HepG2 (cell line): Measurements from ENCODE around the gene CEP68. TPM values are rescaled to one million over a fixed set of nuclear protein-coding genes. Genes with fewer than 3 reads are reported as not detected.
A peak's percentile ranks its signal among the peaks of the same experiment; 100 is the strongest.

Experiments
- GFI1 ChIP-seq: sonication (generic); formaldehyde crosslinking; IDR thresholded peaks from 2 replicates; pipeline ENCODE4 v1.5.0; 2020; ENCODE audit warnings: missing genetic modification reagents, mild to moderate bottlenecking, borderline replicate concordance
- KDM2A ChIP-seq: sonication (generic); formaldehyde crosslinking; IDR thresholded peaks from 2 replicates; pipeline ENCODE4 v1.4.0; 2020; ENCODE audit warnings: low read depth, missing genetic modification reagents, borderline replicate concordance
- KDM6A ChIP-seq: IDR thresholded peaks from 2 replicates; pipeline ENCODE4 v1.6.1; 2016; ENCODE audit warnings: low read depth
- KLF6 ChIP-seq: IDR thresholded peaks from 2 replicates; pipeline ENCODE4 v1.8.0; 2016; ENCODE audit warnings: missing biosample characterization, missing genetic modification reagents
- KMT2A ChIP-seq: sonication (generic); formaldehyde crosslinking; IDR thresholded peaks from 2 replicates; pipeline ENCODE4 v1.4.0; 2020; ENCODE audit warnings: missing genetic modification reagents
- MED13 ChIP-seq: sonication (generic); formaldehyde crosslinking; IDR thresholded peaks from 2 replicates; pipeline ENCODE4 v1.5.0; 2020; ENCODE audit warnings: missing genetic modification reagents
- SNAPC2 ChIP-seq: sonication (generic); formaldehyde crosslinking; IDR thresholded peaks from 2 replicates; pipeline ENCODE4 v1.8.1; 2022; ENCODE audit warnings: mild to moderate bottlenecking, missing genetic modification reagents
- STAT6 ChIP-seq: sonication (generic); formaldehyde crosslinking; IDR thresholded peaks from 2 replicates; pipeline ENCODE4 v1.4.0; 2020; ENCODE audit warnings: missing genetic modification reagents, mild to moderate bottlenecking, borderline replicate concordance
- TRIM22 ChIP-seq: fragments of 450-650 bp; IDR thresholded peaks from 2 replicates; pipeline ENCODE4 v1.6.1; 2017
- ZBED4 ChIP-seq: sonication (generic); formaldehyde crosslinking; IDR thresholded peaks from 2 replicates; pipeline ENCODE4 v1.4.0; 2020; ENCODE audit warnings: missing genetic modification reagents, borderline replicate concordance
- ZBTB2 ChIP-seq: sonication (generic); formaldehyde crosslinking; IDR thresholded peaks from 2 replicates; pipeline ENCODE4 v1.8.0; 2022; ENCODE audit warnings: low read depth, missing genetic modification reagents
- ZBTB44 ChIP-seq: sonication (generic); formaldehyde crosslinking; IDR thresholded peaks from 2 replicates; pipeline ENCODE4 v1.4.0; 2020; ENCODE audit warnings: missing genetic modification reagents
- ZMYM2 ChIP-seq: sonication (generic); formaldehyde crosslinking; IDR thresholded peaks from 2 replicates; pipeline ENCODE4 v1.8.0; 2022; ENCODE audit warnings: mild to moderate bottlenecking, missing genetic modification reagents
- ZNF230 ChIP-seq: sonication (generic); formaldehyde crosslinking; IDR thresholded peaks from 2 replicates; pipeline ENCODE4 v1.4.0; 2020; ENCODE audit warnings: mild to moderate bottlenecking, missing genetic modification reagents
- ZNF264 ChIP-seq: sonication (generic); formaldehyde crosslinking; IDR thresholded peaks from 2 replicates; pipeline ENCODE4 v1.4.0; 2020; ENCODE audit warnings: missing genetic modification reagents
- ZNF597 ChIP-seq: sonication (generic); formaldehyde crosslinking; IDR thresholded peaks from 2 replicates; pipeline ENCODE4 v1.5.0; 2020; ENCODE audit warnings: missing genetic modification reagents
- ZNF616 ChIP-seq: sonication (generic); formaldehyde crosslinking; IDR thresholded peaks from 2 replicates; pipeline ENCODE4 v1.5.0; 2020; ENCODE audit warnings: low read depth, mild to moderate bottlenecking, missing genetic modification reagents
- polyA plus RNA-seq, 8 experiments: library from polyadenylated mRNA; depleted of rRNA in 3 of 8; stranded (reverse) in 7 of 8; unstranded in 1 of 8; fragments of >200 nt; fragmentation: Illumina TruSeq in 4 of 8; extraction: Trizol in 4 of 8; gene quantifications; 2 replicates each; pipeline versions ENCODE4 v1.2.1 to v1.2.3, GENCODE V29; 2011 to 2016; ENCODE audit warnings: low read depth in 4 of 8, missing spikeins in 1 of 8, mixed read lengths in 1 of 8; ENCODE audit not compliant: insufficient read depth in 1 of 8
- total RNA-seq, 5 experiments: library from RNA; depleted of rRNA; stranded (reverse); fragments of >200 nt; fragmentation: Illumina TruSeq; extraction: Trizol; gene quantifications; 2 replicates each; pipeline ENCODE4 v1.2.3, GENCODE V29; 2016; ENCODE audit warnings: low read depth in 1 of 5

The CEP68 gene
- total and polyA plus RNA-seq, 2 of the 13 experiments (the other 11 are each of a cell fraction or from before 2014, with no cell fraction given) = 5.7 to 9.3 TPM

GRCh38 chr2:65129826-65130663, 73.8 kb downstream of the CEP68 start, which contains the start of gene RAB1A (continued):
- TF ChIP-seq ZBTB44 (CRISPR knock-in tag) = no peak
- TF ChIP-seq ZNF616 (CRISPR knock-in tag) = no peak
- TF ChIP-seq KLF6 (CRISPR knock-in tag) = no peak; the same call in 1 of the 2 replicates
- TF ChIP-seq TRIM22 = no peak
- TF ChIP-seq MED13 = no peak
- TF ChIP-seq ZBED4 (CRISPR knock-in tag) = no peak
- peak; percentile 57; the same call in 1 of the 2 replicates for TF ChIP-seq ZNF230
- TF ChIP-seq KMT2A (CRISPR knock-in tag) = peak; percentile 60; the same call in 1 of the 2 replicates
- TF ChIP-seq SNAPC2 (CRISPR knock-in tag) = no peak
- peak; percentile 94 for TF ChIP-seq ZBTB2 (CRISPR knock-in tag)
- no peak for TF ChIP-seq ZNF264 (CRISPR knock-in tag)
- no peak for TF ChIP-seq ZNF597 (CRISPR knock-in tag)
- TF ChIP-seq STAT6 (CRISPR knock-in tag) = no peak
- TF ChIP-seq GFI1 (CRISPR knock-in tag) = no peak
- no peak for TF ChIP-seq ZMYM2 (CRISPR knock-in tag)
- TF ChIP-seq KDM6A (CRISPR knock-in tag) = no peak
- peak; percentile 59 for TF ChIP-seq KDM2A
